ENCODE measurements around the gene RAX2. TPM values are rescaled to one million over a fixed set of nuclear protein-coding genes. Genes with fewer than 3 reads are reported as not detected.

RAX2 gene
- total RNA-seq, 1 experiment from 2014 or later: not detected

- Histone ChIP-seq H3K4me1 (ENCODE audit: control insufficient read depth in 1 of 2, insufficient read depth in 2 of 2, low read length in 2 of 2) (no peaks in the 10 kb centered on the region), H3K27me3 (ENCODE audit: insufficient read depth, low read length) (no peaks in the 10 kb centered on the region), H2AFZ (ENCODE audit: low read depth, low read length, poor library complexity, severe bottlenecking) (no peak overlapping the region), H3K36me3 (ENCODE audit: control insufficient read depth in 1 of 2, insufficient read depth in 2 of 2, low read length in 2 of 2) (no peaks in the 10 kb centered on the region), H4K20me1 (ENCODE audit: insufficient read depth) (no peaks in the 10 kb centered on the region), H3K9me2 (ENCODE audit: insufficient read depth) (no peaks in the 10 kb centered on the region), H3K9me3 (ENCODE audit: control insufficient read depth in 1 of 2, insufficient read depth in 1 of 2, low read depth in 1 of 2, low read length in 2 of 2) (0 out of 4 replicates have a peak, but pooled peaks cover 0 to 2% of the 10 kb centered on the region in 2 experiments), H3K27ac (ENCODE audit: low read depth, low read length) (no peak overlapping the region), H3K4me2 (ENCODE audit: low read length) (no peak overlapping the region), H3K9ac (ENCODE audit: low read length) (no peak overlapping the region), H3K79me2 (ENCODE audit: insufficient read depth, low read length) (no peaks in the 10 kb centered on the region), H3K4me3 (replicated peaks in 1 of 2; ENCODE audit: low read depth in 1 of 2, low read length in 2 of 2) (no peak overlapping the region)
- CTCF ChIA-PET: no interaction called here
- POLR2A ChIA-PET: no interaction called here
- intact Hi-C loops (cut with micrococcal nuclease): no loop called here
- no peak for DNase-seq (ENCODE audit: low read depth, low spot score)
- no peak for ATAC-seq
- BruUV-seq (replicated peaks): no TSS peak
- no peak for TF ChIP-seq CTCF (IDR thresholded peaks at IDR 0.05 in 2 of 3, conservative IDR thresholded peaks at IDR 0.05 in 1 of 3; ENCODE audit: borderline replicate concordance in 1 of 3, insufficient read depth in 1 of 3, low read depth in 2 of 3, low read length in 2 of 3)
- no peak for TF ChIP-seq YY1 (IDR thresholded peaks at IDR 0.05; ENCODE audit: extremely low read depth, insufficient replicate concordance, low read depth, low read length)
- no peak for TF ChIP-seq POLR2A (IDR thresholded peaks at IDR 0.05; ENCODE audit: borderline replicate concordance, extremely low read depth, insufficient read depth, insufficient read length)
- TF ChIP-seq JUND (IDR thresholded peaks at IDR 0.05): no peak
- no peak for TF ChIP-seq REST (IDR thresholded peaks at IDR 0.05; ENCODE audit: low read depth)
- TF ChIP-seq TCF7L2 (IDR thresholded peaks at IDR 0.05; ENCODE audit: borderline replicate concordance, extremely low read depth, insufficient read depth, insufficient read length): no peak
- no peak for TF ChIP-seq ATF3 (IDR thresholded peaks at IDR 0.05)
- TF ChIP-seq CBX3 (IDR thresholded peaks at IDR 0.05; ENCODE audit: low read depth): no peak
- no peak for TF ChIP-seq POLR2AphosphoS5 (IDR thresholded peaks at IDR 0.05; ENCODE audit: low read depth, low read length)
- no peak for TF ChIP-seq EZH2phosphoT487 (IDR thresholded peaks at IDR 0.05; ENCODE audit: borderline replicate concordance)
- no peak for TF ChIP-seq MAX (IDR thresholded peaks at IDR 0.05)
- RAD21 ChIA-PET (ENCODE audit: low non-redundant PET in 1 of 2, low total read pairs in 2 of 2, uncharacterized antibody in 2 of 2, unreplicated experiment in 2 of 2): no interaction called here
Observed at GRCh38 chr19:3793799-3794198, 21.8 kb upstream of the RAX2 start.

Measured in HCT116 (cell line).